ENCODE measurements around the gene EIF2AK3.
A peak's percentile ranks its signal among the peaks of the same experiment; 100 is the strongest.
"Not testable (repeated sequence)": the region's sequence is repeated elsewhere in the genome, so short reads cannot be mapped to it uniquely, and the experiment has no call there.

The EIF2AK3 gene

GRCh38 chr2:88636026-88636425 is 8.8 kb upstream of the EIF2AK3 start:
- no peak for DNase-seq (ENCODE audit: low read depth)

GRCh38 chr2:88632569-88632968 is 5.3 kb upstream of the EIF2AK3 start:
- no peak for DNase-seq (ENCODE audit: low read depth)

- no peak for DNase-seq (ENCODE audit: low read depth)
Observed at GRCh38 chr2:88628571-88628939, 1.3 kb upstream of the EIF2AK3 start.

DNA sequence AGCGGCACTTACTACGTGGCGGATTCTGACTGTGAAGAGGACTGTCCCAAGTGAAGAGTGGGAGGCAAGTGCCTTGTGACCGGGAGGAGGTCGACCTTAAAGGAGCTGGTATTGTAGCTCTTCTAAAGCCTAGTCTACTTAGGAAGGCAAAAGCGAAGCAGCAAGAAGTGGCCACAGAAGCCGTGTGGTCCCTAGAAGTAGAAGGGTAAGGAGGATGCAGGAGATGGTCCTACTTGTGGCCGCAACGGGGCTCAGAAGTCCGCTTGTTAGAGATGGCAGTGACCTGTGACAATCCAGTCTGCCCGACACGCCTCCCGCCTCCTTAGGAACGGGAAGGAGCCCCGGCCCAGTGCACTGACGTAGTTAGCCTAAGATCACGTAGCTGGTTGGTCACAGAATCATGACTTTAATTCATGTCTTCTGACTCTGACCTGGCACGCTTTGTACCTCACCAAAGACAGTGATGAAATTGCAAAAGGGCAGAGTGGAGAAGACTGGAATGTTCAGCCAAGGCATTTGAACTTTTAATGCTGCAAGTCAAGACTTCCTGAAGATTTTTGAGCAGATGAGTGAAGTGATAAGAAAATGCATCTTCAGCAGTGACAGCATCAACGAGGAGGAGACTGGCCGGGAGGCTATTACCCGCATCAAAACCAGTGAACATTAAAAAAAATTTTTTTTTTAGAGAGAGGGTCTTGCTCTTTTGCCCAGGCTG is 749 bp upstream of the EIF2AK3 start:
- peak; percentile 47 for DNase-seq (ENCODE audit: low read depth)

- DNase-seq (ENCODE audit: low read depth), result peak; percentile 45
Observed at GRCh38 chr2:88626171-88627054, 851 bp downstream of the EIF2AK3 start.

DNA sequence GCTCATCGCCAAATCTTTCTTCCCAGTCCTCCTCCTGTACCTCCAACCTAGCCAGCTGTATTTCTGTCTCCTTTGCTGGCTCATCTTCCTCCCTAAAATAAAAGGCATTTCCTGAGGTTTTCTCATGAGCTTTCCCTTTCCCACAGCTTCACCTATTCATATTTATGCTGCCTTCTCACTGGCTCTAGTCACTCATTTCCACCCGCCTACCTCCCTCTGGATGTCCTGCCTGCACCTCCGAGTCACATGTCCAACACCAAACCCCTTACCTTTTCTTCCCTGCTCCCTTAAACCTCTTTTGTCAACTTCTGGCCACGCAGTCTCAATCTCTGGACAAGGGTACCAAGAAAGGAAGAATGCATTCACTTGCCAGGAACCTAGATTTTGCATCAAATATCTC is 2.8 kb downstream of the EIF2AK3 start:
- no peak for DNase-seq (ENCODE audit: low read depth)

DNA sequence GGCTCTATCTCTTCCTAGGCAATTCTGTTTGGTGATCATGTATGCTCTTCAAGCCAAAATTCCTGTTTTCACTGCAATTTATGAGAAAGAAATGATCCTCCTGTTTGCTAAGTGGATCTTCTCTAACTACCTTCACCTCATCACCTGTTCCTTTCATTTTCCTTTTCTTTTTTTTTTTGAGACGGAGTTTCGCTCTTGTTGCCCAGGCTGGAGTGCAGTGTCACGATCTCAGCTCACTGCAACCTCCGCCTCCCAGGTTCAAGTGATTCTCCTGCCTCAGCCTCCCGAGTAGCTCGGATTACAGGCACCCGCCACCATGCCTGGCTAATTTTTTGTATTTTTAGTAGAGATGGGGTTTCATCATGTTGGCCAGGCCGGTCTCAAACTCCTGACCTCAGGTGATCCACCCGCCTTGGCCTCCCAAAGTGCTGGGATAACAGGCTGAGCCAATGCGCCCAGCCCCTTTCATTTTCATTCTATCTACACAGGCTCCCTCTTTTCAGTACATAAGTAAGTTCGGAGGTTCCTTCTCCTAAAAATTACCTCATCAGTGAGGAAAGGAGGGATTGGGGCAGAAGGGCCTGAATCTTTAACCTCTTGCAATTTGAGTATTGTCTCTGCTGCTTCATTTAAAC is 3.3 kb downstream of the EIF2AK3 start:
- not testable (repeated sequence) for DNase-seq (ENCODE audit: low read depth)

GRCh38 chr2:88622307-88622706 is 5.0 kb downstream of the EIF2AK3 start:
- DNase-seq (ENCODE audit: low read depth), result no peak

GRCh38 chr2:88621432-88621831 is 5.8 kb downstream of the EIF2AK3 start:
- DNase-seq (ENCODE audit: low read depth), result no peak

DNA sequence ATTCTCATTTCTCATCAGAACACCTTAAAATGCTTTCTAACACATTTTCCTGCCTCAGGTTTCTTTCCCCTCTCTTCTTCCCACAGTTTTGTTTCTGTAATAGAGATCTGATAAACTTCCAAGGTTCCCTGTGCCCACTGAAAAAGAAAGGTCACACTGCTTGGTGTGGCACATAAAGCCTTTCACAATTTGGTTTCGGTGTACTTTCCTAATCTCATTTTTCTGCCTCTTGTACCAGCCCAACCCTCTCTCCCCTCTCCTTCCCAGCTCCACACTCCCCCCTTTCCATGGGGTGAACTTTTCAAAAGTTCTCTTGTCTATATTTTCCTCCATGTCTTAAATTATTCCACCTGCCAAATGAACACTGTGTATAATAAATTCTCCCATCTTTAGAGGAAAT is 7.2 kb downstream of the EIF2AK3 start:
- no peak for DNase-seq (ENCODE audit: low read depth)

GRCh38 chr2:88615822-88616221 is 11.4 kb downstream of the EIF2AK3 start:
- no peak for DNase-seq (ENCODE audit: low read depth)

GRCh38 chr2:88614497-88615157 is 12.6 kb downstream of the EIF2AK3 start:
- no peak for DNase-seq (ENCODE audit: low read depth)

DNA sequence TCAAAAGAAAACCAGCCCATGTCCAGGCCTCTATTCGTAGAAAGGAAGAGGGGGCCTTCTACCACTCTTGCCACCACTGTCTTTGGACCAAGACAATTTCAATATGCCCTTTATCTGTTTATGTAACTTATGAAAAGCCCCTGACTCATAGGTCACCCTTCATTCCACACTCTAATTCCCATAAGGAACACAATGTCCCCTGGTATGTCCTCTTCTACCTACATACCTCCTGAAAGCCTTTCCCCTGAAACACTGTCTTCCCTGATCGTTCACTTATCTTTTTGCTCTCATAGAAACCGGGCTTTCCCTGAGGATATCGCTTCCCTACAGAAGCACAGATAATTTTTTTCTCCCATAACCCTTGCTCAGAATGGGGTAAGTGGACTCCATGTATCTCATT is 13.3 kb downstream of the EIF2AK3 start:
- DNase-seq (ENCODE audit: low read depth), result no peak

DNA sequence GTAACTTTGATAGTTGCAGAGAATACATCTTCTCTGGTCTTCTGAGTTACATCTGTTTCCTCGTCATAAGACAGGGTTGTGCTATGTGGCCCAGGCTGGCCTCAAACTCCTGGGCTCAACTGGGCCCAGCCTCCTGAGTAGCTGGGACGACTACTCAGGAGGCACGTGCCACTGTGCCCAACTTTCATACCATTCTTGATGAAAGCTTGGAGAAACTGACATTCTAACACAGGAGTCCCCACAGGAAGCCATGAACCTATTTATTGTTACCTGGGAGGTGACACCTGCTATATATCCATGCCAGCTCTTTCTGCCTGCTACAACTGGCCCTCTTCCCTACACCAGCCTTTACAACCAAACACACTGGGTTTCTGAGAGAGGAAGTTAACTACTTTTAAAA is 19.1 kb downstream of the EIF2AK3 start:
- no peak for DNase-seq (ENCODE audit: low read depth)

GRCh38 chr2:88607416-88607815 is 19.8 kb downstream of the EIF2AK3 start:
- no peak for DNase-seq (ENCODE audit: low read depth)

GRCh38 chr2:88606371-88607030 is 20.8 kb downstream of the EIF2AK3 start:
- no peak for DNase-seq (ENCODE audit: low read depth)

GRCh38 chr2:88603146-88603545 is 24.1 kb downstream of the EIF2AK3 start:
- no peak for DNase-seq (ENCODE audit: low read depth)

DNA sequence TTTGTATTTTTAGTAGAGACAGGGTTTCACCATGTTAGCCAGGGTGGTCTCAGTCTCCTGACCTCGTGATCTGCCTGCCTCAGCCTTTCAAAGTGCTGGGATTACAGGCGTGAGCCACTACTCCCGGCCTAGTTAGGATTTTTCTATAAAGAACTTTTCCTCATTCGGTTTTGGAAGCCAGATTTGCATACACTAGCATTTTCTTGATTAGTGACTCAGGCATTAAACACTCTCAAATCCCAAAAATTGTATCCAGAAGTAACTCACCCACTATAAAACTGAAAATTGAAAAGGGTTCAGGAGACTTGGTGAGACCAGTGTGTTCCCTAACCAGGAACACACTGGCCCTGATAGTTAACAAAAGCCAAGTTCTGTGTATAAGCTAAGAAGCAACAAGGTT is 25.2 kb downstream of the EIF2AK3 start:
- no peak for DNase-seq (ENCODE audit: low read depth)

DNA sequence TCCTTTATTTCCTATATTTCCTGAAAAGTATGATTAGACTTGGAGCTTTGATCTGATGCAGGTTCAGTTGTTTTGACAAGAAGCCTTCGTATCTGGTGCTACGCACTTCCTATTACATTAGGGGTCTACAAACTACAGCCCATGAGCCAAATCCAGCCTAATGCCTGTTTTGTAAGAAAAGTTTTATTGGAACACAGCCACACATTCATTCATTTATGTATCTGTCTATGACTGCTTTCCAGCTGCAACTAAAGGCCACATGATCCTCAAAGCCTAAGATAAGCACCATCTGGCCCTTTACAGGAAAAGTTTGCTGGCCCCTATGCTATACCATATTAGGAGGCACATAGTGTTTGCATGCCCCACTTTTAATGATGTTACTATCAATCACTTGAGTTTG is 26.0 kb downstream of the EIF2AK3 start:
- no peak for DNase-seq (ENCODE audit: low read depth)

- DNase-seq (ENCODE audit: low read depth), result no peak
Observed at GRCh38 chr2:88600038-88600465, 27.2 kb downstream of the EIF2AK3 start.

DNA sequence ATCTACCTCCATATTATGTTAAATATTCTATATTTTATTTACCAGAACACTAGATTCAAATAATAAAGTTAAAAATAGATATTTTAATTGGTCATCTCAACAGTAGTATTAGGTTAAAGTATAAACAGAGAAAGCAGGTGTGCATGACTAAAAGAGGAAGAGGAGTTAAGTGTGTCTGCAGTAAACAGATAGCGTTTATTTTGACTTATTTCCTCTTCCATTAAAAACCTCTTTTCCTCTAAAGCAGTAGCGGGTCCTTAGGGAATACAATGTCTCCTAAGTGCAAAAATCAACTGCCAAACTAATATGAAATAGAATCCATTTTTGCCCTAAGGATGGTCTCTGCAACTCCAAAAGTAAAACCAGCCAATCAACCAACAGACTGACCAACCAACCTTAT is 27.7 kb downstream of the EIF2AK3 start:
- no peak for DNase-seq (ENCODE audit: low read depth)

GRCh38 chr2:88597168-88597567 is 30.1 kb downstream of the EIF2AK3 start:
- DNase-seq (ENCODE audit: low read depth), result no peak

Data from activated T-cell treated with anti-CD3 and anti-CD28 coated beads for 1 hour (primary cell).